GM06990 (cell line): ENCODE data around the gene KSR2.

Experiments used
- DNase-seq: peaks from one replicate; pipeline ENCODE4 v3.0.0-alpha.2; 2011; ENCODE audit not compliant: insufficient read length; ENCODE audit errors: extremely low read depth
- H3K27me3 ChIP-seq: replicated peaks from 2 replicates; pipeline ENCODE4 v1.6.0; 2011; ENCODE audit warnings: low read length; ENCODE audit not compliant: control insufficient read depth, insufficient read depth
- H3K36me3 ChIP-seq: 2 replicates; pipeline ENCODE4 v1.5.1; 2011; ENCODE audit warnings: low read length; ENCODE audit not compliant: control insufficient read depth, insufficient read depth
- H3K4me3 ChIP-seq: replicated peaks from 2 replicates; pipeline ENCODE4 v1.5.1; 2011; ENCODE audit warnings: low read depth, mild to moderate bottlenecking, control low read depth, low read length
- CTCF ChIP-seq: IDR thresholded peaks from 2 replicates; pipeline ENCODE4 v1.5.1; 2011; ENCODE audit warnings: low read length, control low read depth, mild to moderate bottlenecking, inconsistent platforms; ENCODE audit not compliant: insufficient read depth, poor library complexity, severe bottlenecking

The KSR2 gene

GRCh38 chr12:117561990-117562389 is 406.8 kb downstream of the KSR2 start:
- H3K27me3 ChIP-seq, result no peaks in the 10 kb centered on the region; the same call in 1 of the 2 replicates
- no peak for TF ChIP-seq CTCF
- DNase-seq, result no peak
- H3K36me3 ChIP-seq, result no peaks in the 10 kb centered on the region
- no peak overlapping the region for H3K4me3 ChIP-seq

GRCh38 chr12:117559978-117560377 is 408.8 kb downstream of the KSR2 start:
- TF ChIP-seq CTCF, result no peak
- H3K27me3 ChIP-seq, result no peaks in the 10 kb centered on the region; the same call in 1 of the 2 replicates
- H3K36me3 ChIP-seq, result no peaks in the 10 kb centered on the region
- no peak for DNase-seq
- no peak overlapping the region for H3K4me3 ChIP-seq

GRCh38 chr12:117555889-117556288 is 412.9 kb downstream of the KSR2 start:
- Histone ChIP-seq H3K4me3 (no peak overlapping the region), H3K27me3 (no peaks in the 10 kb centered on the region), H3K36me3 (no peaks in the 10 kb centered on the region)
- no peak for TF ChIP-seq CTCF
- DNase-seq, result no peak

DNA sequence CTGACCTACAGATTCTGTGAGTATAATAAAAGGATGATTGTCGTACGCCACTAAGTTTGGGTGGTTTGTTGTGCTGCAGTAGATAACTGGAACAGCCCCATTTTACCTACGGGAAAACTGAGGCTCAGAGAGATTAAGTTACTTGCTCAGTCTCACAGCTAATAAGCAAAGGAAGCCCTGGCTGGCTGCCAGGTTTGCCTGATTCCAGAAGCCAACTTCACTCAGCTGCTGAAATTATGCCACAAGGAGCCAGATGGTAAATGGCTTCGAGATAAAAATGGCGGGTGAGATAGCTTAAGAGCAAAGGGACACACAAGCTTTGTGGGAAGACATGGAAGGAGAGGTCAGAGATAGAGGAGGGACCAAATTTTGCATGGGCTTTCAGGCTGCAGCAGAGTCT is 415.8 kb downstream of the KSR2 start:
- no peak for TF ChIP-seq CTCF
- Histone ChIP-seq H3K27me3 (no peaks in the 10 kb centered on the region), H3K4me3 (no peak overlapping the region), H3K36me3 (no peaks in the 10 kb centered on the region)
- DNase-seq, result no peak

- no peaks in the 10 kb centered on the region; the same call in 1 of the 2 replicates for H3K27me3 ChIP-seq
- H3K36me3 ChIP-seq, result no peaks in the 10 kb centered on the region
- no peak for DNase-seq
- no peak for TF ChIP-seq CTCF
- no peak overlapping the region for H3K4me3 ChIP-seq
Observed at GRCh38 chr12:117551665-117552064, 417.1 kb downstream of the KSR2 start.

- no peak for TF ChIP-seq CTCF
Observed at GRCh38 chr12:117547209-117547608, 421.6 kb downstream of the KSR2 start.

More at GRCh38 chr12:117547209-117547608, 421.6 kb downstream of the KSR2 start:
- no peak for DNase-seq
- Histone ChIP-seq H3K4me3 (no peak overlapping the region), H3K27me3 (no peaks in the 10 kb centered on the region; the same call in 1 of the 2 replicates), H3K36me3 (no peaks in the 10 kb centered on the region)
